COR-L47 (cell line): ENCODE data around the gene SNAP25.

ENCODE experiments used
- DNase-seq: peaks from one replicate; lab custom pipeline; 2025; lab: John Stamatoyannopoulos, UW

The SNAP25 gene

DNA sequence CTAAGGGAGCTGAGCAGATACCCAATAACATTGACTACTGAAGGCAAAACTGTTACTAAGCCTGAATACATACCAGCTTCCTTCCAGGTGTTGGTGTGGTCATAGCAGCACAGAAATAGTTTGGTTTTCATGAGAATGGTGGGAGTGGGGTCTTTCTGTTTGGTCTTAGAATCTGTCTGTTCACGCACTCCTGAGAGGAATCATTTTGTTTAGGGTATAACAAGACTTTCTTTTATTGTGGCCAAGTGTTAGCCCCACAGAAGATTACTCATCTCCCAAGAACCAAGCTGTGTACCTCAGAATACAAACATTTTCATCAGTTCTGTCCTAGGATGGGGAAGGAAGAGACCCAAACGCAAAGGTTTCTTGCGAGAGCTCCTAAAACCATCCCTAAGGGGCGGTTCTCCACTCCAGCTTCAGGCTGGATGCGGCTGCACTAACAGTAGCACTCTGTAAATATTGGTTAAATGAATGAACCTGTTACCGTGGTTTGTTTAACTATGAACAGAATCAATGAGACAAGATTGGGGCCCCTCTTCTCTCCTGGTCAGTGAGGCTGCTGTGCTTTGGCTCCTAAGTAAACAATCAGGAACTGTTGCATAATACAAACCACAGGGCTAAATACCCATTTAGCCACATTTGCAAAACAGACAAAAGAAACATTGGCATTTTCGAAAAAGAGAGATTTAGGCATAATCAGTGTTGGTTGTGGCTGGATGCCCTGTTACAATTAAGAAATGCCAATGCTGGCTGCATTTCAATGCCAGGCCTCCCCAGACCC lies 44.9 kb downstream of the SNAP25 start:
- DNase-seq, result no peak

DNA sequence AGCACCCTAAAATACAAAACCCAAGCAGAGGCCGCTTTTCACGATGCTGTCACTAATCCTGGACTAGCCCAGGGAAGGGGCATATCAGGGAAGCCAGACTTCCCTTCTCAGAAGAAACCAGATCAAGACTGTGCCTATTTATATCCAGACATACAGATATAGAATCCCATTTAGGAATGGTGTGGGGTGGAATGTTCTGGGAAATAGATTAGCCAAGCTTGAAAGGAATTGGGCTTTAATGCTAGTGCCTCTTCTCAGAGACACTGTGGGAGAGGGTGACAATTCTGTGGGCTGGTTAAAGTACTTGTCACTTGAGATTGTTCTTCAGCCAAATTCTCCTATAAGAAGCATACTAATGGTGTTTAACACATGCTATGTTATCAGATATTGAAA lies 45.5 kb downstream of the SNAP25 start:
- no peak for DNase-seq

DNA sequence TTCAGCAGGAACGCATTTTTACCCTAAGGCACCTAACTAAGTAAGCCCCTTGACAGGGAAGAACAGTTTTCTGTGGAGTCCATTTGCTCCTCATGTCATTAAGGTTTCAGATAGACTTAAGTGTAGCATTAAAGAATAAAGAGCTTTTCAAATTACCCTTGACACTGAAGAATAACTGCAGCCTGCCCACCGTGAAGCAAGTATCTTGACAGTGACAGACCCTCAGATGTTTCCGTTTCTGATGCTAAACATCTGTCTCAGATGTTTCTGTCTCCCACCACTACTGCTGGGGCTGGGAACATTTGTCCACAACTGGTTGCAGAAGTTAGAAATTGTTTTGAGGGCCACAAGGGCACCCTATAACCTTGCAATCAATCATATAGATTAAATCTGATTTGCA lies 50.0 kb downstream of the SNAP25 start:
- DNase-seq, result no peak

DNA sequence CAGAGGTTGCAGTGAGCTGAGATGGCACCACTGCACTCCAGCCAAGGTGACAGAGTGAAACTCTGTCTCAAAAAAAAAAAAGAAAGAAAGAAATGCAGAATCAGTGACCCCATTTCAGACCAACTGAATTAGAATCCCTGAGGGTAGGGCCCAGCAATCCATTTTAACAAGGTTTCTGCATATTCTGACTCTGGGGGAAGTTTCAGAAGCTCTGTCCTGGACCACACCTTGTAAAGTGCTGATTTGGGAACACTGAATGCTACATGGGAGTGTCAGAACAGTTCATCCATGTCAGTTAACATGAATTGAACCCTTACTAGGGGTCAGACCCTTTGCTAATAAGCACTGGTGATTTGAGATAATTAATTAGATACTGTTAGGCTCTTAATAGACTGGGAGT lies 52.0 kb downstream of the SNAP25 start:
- no peak for DNase-seq

GRCh38 chr20:10271494-10272219 lies 53.0 kb downstream of the SNAP25 start:
- no peak for DNase-seq

- DNase-seq, result no peak
These were observed 58.4 kb downstream of the SNAP25 start for GRCh38 chr20:10276878-10277580.

- no peak for DNase-seq
These were observed 59.0 kb downstream of the SNAP25 start for GRCh38 chr20:10277616-10278015.

DNA sequence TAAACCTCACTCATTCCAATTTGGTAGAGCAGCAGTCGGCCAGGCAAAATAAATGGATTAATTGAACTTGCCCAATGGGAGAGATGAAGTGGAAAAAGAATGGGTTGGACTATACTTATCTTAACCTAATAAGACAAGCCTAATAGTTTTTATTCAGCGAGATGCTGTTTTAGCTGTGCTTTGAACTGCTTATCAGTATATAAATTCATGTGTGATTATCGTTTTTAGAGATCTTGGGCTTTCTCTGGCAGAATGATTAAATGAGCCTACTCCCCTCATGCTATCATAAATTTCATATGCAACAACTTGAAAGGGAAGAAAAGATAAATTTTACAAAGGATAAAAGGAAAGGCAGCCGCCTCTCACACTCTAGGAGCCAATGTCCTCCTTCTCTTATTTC lies 59.8 kb downstream of the SNAP25 start:
- no peak for DNase-seq

DNA sequence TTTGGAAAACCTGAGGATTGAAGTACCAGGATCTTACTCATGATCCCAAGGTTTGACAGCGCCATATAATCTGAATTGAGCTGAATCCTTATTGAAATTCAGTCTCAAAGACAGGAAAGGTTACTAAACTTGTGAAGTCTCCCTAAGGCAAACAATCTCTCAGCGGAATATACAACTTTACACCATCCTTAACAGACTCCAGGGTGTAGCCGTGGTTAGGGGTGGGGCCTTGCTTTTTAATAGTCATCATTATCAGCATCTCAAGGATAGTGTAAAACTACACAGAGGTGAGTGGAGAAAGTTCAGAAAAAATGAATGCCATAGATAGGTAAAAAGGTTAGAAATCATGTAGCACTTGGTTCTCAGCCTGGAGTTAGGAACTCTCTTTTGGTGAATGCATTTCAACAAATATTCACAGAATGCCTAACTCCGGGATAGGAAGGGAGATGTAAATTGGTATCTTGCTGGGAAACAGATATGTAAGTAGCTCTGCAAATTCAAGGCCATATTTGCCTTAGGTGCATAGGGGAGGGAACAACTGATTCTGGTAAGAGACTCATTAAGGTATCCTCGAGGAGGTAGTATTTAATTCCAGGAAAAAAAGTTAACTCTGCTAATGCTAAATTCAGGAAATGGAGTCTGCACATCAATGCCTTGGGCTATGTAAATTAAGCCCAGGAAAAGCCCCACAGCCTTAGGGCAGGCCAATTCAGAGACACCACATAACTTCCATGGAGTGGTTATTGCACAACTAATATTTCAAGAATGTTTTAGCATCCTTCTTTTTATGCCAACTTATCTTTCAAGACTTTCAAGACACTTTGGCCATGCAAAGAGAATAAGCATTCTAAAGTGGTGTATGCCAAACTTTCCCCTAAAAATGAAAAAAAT lies 61.6 kb downstream of the SNAP25 start:
- DNase-seq, result no peak

DNA sequence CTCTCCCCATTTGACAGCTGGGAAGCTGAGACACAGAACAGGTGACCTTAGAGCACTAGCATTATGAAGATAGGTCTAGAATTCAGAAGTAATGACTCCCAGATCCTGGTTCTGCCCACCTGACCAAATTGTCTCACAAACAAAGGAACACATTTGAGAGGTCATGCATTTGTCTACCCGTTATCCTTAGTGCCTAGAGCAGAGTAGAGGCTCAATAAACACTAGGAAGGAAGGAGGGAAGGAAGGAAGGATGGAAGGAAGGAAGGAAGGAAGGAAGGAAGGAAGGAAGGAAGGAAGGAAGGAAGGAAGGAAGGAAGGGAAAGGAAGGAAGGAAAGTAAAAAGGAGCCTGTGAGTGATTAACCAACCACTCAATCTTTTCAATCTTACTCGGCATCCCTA lies 63.3 kb downstream of the SNAP25 start:
- no peak for DNase-seq

DNA sequence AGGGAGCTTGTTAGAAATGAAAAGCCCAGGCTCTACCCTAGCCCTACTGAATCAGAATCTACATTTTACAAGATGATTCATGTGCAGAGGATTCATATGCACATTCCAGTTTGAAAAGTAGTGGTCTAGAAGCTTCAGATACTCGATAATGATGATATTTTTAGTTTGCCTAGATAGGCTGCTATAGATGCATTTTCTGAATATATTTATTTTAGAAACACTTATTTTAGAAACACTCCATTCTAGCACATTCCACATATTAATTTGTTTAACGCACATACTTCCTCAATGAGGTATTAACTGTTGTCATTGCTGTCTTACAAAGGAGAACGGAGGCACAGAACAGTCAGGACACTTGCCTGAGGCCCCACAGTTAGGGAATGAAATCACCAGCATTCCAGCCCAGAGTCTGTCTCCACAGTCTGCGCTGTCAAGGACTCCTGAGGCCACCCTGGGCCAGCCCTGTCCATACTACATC lies 64.4 kb downstream of the SNAP25 start:
- DNase-seq, result no peak

GRCh38 chr20:10286356-10286755 lies 67.7 kb downstream of the SNAP25 start:
- DNase-seq, result no peak

GRCh38 chr20:10288421-10288820 lies 69.8 kb downstream of the SNAP25 start:
- DNase-seq, result no peak

- DNase-seq, result no peak
These were observed 70.5 kb downstream of the SNAP25 start for GRCh38 chr20:10288954-10289646.

GRCh38 chr20:10291568-10292248 lies 73.1 kb downstream of the SNAP25 start:
- no peak for DNase-seq

DNA sequence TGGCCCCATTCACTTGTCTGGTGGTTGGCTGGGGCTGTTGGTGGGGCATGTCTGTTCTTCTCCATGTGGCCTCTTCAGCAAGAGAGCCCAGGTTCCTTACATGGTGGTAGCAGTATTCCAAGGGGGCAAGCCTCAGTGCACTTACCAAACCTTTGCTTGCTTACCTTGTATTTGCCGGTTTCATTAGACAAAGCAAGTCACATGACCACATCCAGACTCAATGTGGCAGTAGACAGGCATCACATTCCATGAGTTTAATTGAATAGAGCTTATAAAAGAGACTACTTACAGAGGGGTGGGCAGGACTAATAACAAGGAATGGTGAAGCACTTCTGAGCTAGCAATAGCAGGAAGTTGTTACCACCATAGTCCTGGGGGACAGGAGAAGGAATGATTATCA lies 78.6 kb downstream of the SNAP25 start:
- DNase-seq, result no peak

- no peak for DNase-seq
These were observed 79.1 kb downstream of the SNAP25 start for GRCh38 chr20:10297684-10298240.

DNA sequence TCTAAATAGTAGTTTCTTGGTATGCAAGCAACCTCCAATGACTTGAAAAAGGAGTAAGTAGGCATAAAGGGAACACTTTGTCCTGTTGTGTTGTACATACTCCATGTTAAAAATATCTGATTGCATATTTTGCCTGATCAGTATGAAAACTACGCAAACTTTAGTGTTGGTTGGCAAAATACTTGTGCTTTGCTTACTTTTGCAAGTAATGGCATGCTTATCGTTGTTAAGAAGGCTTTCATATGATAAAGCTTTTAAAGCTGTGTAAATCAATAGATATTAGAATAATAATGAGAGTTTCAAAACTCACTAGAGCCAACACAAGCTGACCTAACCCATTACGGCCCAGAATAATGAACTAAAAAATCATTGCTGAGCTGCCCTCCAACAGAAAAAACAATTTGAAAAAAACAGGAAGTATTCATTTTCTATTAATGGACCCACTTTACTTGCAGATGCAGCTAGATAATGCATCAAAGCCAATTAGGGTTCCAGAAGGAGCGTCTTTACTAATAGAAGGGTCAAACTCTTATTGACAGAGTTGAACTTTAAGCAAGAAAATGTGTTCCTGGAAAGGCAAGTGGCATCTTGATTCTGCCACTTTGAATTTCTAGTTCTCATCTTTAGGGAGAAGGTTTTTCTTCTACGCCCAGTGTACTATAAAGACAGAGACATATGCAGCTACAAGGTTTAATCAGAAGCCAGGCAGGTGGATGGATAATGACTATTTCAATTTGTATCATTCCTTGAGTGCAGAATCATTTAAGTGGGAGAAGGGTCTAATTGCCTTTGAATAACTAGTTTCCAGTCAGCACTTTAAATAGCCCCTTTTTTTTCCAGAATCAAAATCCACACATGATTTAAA lies 82.2 kb downstream of the SNAP25 start:
- no peak for DNase-seq

GRCh38 chr20:10303852-10304251 lies 85.2 kb downstream of the SNAP25 start:
- no peak for DNase-seq
